ENCODE measurements around the gene MACROH2A2. TPM values are rescaled to one million over a fixed set of nuclear protein-coding genes. Genes with fewer than 3 reads are reported as not detected.

Gene MACROH2A2
- total RNA-seq, 2 experiments from 2014 or later, result 2.2 TPM

DNA sequence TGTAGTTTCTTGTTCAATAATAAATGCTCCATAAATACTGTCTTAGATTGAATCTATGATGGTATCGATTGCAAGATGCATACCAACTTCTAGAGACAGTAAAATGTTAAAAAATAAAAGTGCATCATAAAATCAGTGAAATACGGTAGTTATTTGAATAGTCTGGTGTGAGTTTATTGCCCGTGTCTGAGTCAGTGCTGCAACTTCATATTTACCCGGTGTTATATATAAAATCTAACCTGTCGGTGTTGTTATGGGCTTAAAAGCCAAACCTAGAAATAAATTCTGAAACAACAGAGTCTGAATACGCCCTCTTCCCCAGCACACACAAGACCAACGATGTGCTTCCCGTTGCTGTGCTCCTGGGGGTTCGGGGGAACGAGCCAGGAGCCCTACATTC lies 16.3 kb downstream of the MACROH2A2 start:
- intact Hi-C loops (cut with DNase I, micrococcal nuclease), result no loop called here
- ChIA-PET POLR2A (no interaction called here), CTCF (no interaction called here)
- no peak overlapping the region for H3K4me3 Mint-ChIP-seq
- TF ChIP-seq, protein P1, sequence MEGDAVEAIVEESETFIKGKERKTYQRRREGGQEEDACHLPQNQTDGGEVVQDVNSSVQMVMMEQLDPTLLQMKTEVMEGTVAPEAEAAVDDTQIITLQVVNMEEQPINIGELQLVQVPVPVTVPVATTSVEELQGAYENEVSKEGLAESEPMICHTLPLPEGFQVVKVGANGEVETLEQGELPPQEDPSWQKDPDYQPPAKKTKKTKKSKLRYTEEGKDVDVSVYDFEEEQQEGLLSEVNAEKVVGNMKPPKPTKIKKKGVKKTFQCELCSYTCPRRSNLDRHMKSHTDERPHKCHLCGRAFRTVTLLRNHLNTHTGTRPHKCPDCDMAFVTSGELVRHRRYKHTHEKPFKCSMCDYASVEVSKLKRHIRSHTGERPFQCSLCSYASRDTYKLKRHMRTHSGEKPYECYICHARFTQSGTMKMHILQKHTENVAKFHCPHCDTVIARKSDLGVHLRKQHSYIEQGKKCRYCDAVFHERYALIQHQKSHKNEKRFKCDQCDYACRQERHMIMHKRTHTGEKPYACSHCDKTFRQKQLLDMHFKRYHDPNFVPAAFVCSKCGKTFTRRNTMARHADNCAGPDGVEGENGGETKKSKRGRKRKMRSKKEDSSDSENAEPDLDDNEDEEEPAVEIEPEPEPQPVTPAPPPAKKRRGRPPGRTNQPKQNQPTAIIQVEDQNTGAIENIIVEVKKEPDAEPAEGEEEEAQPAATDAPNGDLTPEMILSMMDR (IDR thresholded peaks at IDR 0.05), result no peak
- no peak for ATAC-seq (ENCODE audit: poor library complexity)
- Histone ChIP-seq H3K4me3 (ENCODE audit: low read length) (no peak overlapping the region), H3K27me3 (ENCODE audit: control insufficient read depth in 1 of 2, insufficient read depth in 2 of 2, low read length in 2 of 2) (no peaks in the 10 kb centered on the region), H3K9me3 (ENCODE audit: control insufficient read depth in 1 of 2, insufficient read depth in 1 of 2, low read length in 2 of 2) (no peaks in the 10 kb centered on the region), H3K27ac (ENCODE audit: low read depth in 1 of 2, low read length in 2 of 2) (no peak overlapping the region), H3K36me3 (ENCODE audit: insufficient read depth, low read length) (no peaks in the 10 kb centered on the region), H3K4me1 (ENCODE audit: insufficient read depth, low read length) (no peaks in the 10 kb centered on the region)
- no peaks in the 10 kb centered on the region for H3K27me3 Mint-ChIP-seq
- H3K36me3 Mint-ChIP-seq (ENCODE audit: low read depth), result no peaks in the 10 kb centered on the region
- DNase-seq, result no peak
- no peaks in the 10 kb centered on the region for H3K9me3 Mint-ChIP-seq
- no peak overlapping the region for H3K27ac Mint-ChIP-seq
- no peaks in the 10 kb centered on the region for H3K4me1 Mint-ChIP-seq (ENCODE audit: low read depth)

- H3K36me3 ChIP-seq (ENCODE audit: insufficient read depth, low read length), result no peaks in the 10 kb centered on the region
- H3K9me3 ChIP-seq (ENCODE audit: control insufficient read depth in 1 of 2, insufficient read depth in 1 of 2, low read length in 2 of 2), result no peaks in the 10 kb centered on the region
- TF ChIP-seq, protein P1 (IDR thresholded peaks at IDR 0.05), result no peak
- no peaks in the 10 kb centered on the region for H3K4me1 Mint-ChIP-seq (ENCODE audit: low read depth)
- CTCF ChIA-PET, result no interaction called here
- intact Hi-C loops (cut with DNase I, micrococcal nuclease), result no loop called here
- DNase-seq (no peak), ATAC-seq (ENCODE audit: poor library complexity) (no peak)
- no peaks in the 10 kb centered on the region for H3K27me3 Mint-ChIP-seq
- no peaks in the 10 kb centered on the region for H3K4me1 ChIP-seq (ENCODE audit: insufficient read depth, low read length)
- H3K4me3 ChIP-seq (ENCODE audit: low read length), result no peak overlapping the region
- no peaks in the 10 kb centered on the region for H3K27me3 ChIP-seq (ENCODE audit: control insufficient read depth in 1 of 2, insufficient read depth in 2 of 2, low read length in 2 of 2)
- H3K9me3 Mint-ChIP-seq, result no peaks in the 10 kb centered on the region
- H3K27ac ChIP-seq (ENCODE audit: low read depth in 1 of 2, low read length in 2 of 2), result no peak overlapping the region
- no peak overlapping the region for H3K4me3 Mint-ChIP-seq
- no peaks in the 10 kb centered on the region for H3K36me3 Mint-ChIP-seq (ENCODE audit: low read depth)
- no peak overlapping the region for H3K27ac Mint-ChIP-seq
- POLR2A ChIA-PET, result no interaction called here
Observed at GRCh38 chr10:70069346-70069745, 16.7 kb downstream of the MACROH2A2 start.

GRCh38 chr10:70070834-70071233 lies 18.2 kb downstream of the MACROH2A2 start:
- H3K27me3 Mint-ChIP-seq, result no peaks in the 10 kb centered on the region
- no peak overlapping the region for H3K27ac Mint-ChIP-seq
- Histone ChIP-seq H3K4me1 (ENCODE audit: insufficient read depth, low read length) (no peaks in the 10 kb centered on the region), H3K36me3 (ENCODE audit: insufficient read depth, low read length) (no peaks in the 10 kb centered on the region), H3K4me3 (ENCODE audit: low read length) (no peak overlapping the region), H3K27ac (ENCODE audit: low read depth in 1 of 2, low read length in 2 of 2) (no peak overlapping the region), H3K27me3 (ENCODE audit: control insufficient read depth in 1 of 2, insufficient read depth in 2 of 2, low read length in 2 of 2) (no peaks in the 10 kb centered on the region), H3K9me3 (ENCODE audit: control insufficient read depth in 1 of 2, insufficient read depth in 1 of 2, low read length in 2 of 2) (no peaks in the 10 kb centered on the region)
- no peaks in the 10 kb centered on the region for H3K4me1 Mint-ChIP-seq (ENCODE audit: low read depth)
- H3K9me3 Mint-ChIP-seq, result no peaks in the 10 kb centered on the region
- TF ChIP-seq, protein P1 (IDR thresholded peaks at IDR 0.05), result no peak
- no peak overlapping the region for H3K4me3 Mint-ChIP-seq
- ChIA-PET CTCF (interaction anchor here (1.3 kb wide), 1 partner anchor 15 kb away, joined by 4 read pairs; no protein-coding TSS in a partner anchor), POLR2A (no interaction called here)
- ATAC-seq (ENCODE audit: poor library complexity), result no peak
- no peak for DNase-seq
- H3K36me3 Mint-ChIP-seq (ENCODE audit: low read depth), result no peaks in the 10 kb centered on the region
- intact Hi-C loops (cut with DNase I, micrococcal nuclease), result no loop called here
